K562 (cell line): ENCODE measurements around the gene NPC1L1. TPM values are rescaled to one million over a fixed set of nuclear protein-coding genes. Genes with fewer than 3 reads are reported as not detected.

Experiments used
- ATAC-seq: fragments of 200-7000 bp; cut with Tn5 transposase; 3 replicates; pipeline ENCODE4 v1.9.1; 2020; ENCODE audit warnings: moderate library complexity
- BruUV-seq: library from RNA; stranded (reverse); fragments of 400-500 nt; replicated peaks from 2 replicates; lab custom pipeline; 2021; lab: Mats Ljungman, UMichigan
- CTCF ChIA-PET: fragments of 300-600 bp; formaldehyde crosslinking; extraction: SDS; loops from one replicate; lab custom pipeline; 2021; ENCODE audit warnings: low intra/inter-chr PET ratio; lab: Yijun Ruan, JAX
- POLR2A ChIA-PET: fragments of 300-600, 350-650 bp; sonication (Branson Sonifier 250); formaldehyde crosslinking; extraction: SDS; loops from one replicate; lab custom pipeline; 2021; ENCODE audit warnings: antibody characterized with exemption, inconsistent platforms; lab: Yijun Ruan, JAX
- DNase-seq, 4 experiments: peaks; one replicate each; pipeline versions ENCODE4 v3.0.0 to v3.0.0-alpha.2; 2011 to 2018; ENCODE audit warnings: low spot score in 3 of 4, mixed read lengths in 3 of 4; ENCODE audit errors: extremely low read depth in 1 of 4
- FAIRE-seq: peaks from 2 replicates; lab custom pipeline; 2011; peaks lifted over from hg19 to GRCh38; lab: Jason Lieb, UNC
- H2AFZ ChIP-seq: 2 replicates; pipeline ENCODE4 v1.6.0; 2011; ENCODE audit warnings: low read depth, low read length, control low read depth, inconsistent platforms
- H3K27ac ChIP-seq: fragments of 200-600 bp; 3 replicates; pipeline ENCODE4 v1.8.0; 2011; ENCODE audit warnings: low read depth, mild to moderate bottlenecking, control low read depth, inconsistent platforms, low read length, moderate library complexity, mixed read lengths; ENCODE audit errors: extremely low read depth
- H3K27me3 ChIP-seq, 2 experiments: fragments of 300-600 bp in 1 of 2; 2 replicates in 1 of 2; 3 replicates in 1 of 2; pipeline versions ENCODE4 v1.6.0 to v1.8.0; 2011; ENCODE audit warnings: inconsistent platforms in 2 of 2, low read length in 2 of 2, mild to moderate bottlenecking in 1 of 2, mixed read lengths in 1 of 2, moderate library complexity in 1 of 2; ENCODE audit not compliant: control insufficient read depth in 2 of 2, insufficient read depth in 2 of 2
- H3K36me3 ChIP-seq: fragments of 300-600 bp; 3 replicates; pipeline ENCODE4 v1.8.0; 2011; ENCODE audit warnings: mild to moderate bottlenecking, low read length, inconsistent platforms; ENCODE audit not compliant: control insufficient read depth, insufficient read depth
- H3K4me1 ChIP-seq, 2 experiments: fragments of 200-600 bp in 1 of 2; replicated peaks in 1 of 2; 2 replicates in 1 of 2; 3 replicates in 1 of 2; pipeline versions ENCODE4 v1.5.1 to v1.8.0; 2011; ENCODE audit warnings: inconsistent platforms in 2 of 2, low read length in 2 of 2, mild to moderate bottlenecking in 1 of 2, mixed read lengths in 1 of 2, moderate library complexity in 1 of 2; ENCODE audit not compliant: control insufficient read depth in 2 of 2, insufficient read depth in 2 of 2
- H3K4me2 ChIP-seq: 2 replicates; pipeline ENCODE4 v1.6.1; 2011; ENCODE audit warnings: low read length, control low read depth, inconsistent platforms, mixed read lengths; ENCODE audit not compliant: insufficient read depth
- H3K4me3 ChIP-seq: fragments of 200-600 bp; sonication (generic), shearing (Covaris generic); 2 replicates; pipeline ENCODE4 v1.5.1; 2016; ENCODE audit warnings: control low read depth, inconsistent platforms
- H3K79me2 ChIP-seq: fragments of 200-600 bp; 3 replicates; pipeline ENCODE4 v1.8.0; 2011; ENCODE audit warnings: low read length, inconsistent platforms; ENCODE audit not compliant: control insufficient read depth, insufficient read depth
- H3K9ac ChIP-seq, 2 experiments: 2 replicates each; pipeline versions ENCODE4 v1.6.0 to v1.6.1; 2011; ENCODE audit warnings: low read depth in 2 of 2, low read length in 2 of 2, control low read depth in 1 of 2, inconsistent platforms in 1 of 2, mild to moderate bottlenecking in 1 of 2, mixed read lengths in 1 of 2; ENCODE audit not compliant: insufficient read depth in 1 of 2
- H3K9me1 ChIP-seq: one replicate; pipeline ENCODE4 v1.6.0; 2011; ENCODE audit warnings: inconsistent platforms, mild to moderate bottlenecking, low read length, moderate library complexity; ENCODE audit not compliant: control insufficient read depth, insufficient read depth
- H3K9me3 ChIP-seq: replicated peaks from 2 replicates; pipeline ENCODE4 v1.5.1; 2011; ENCODE audit warnings: low read depth, low read length, inconsistent platforms; ENCODE audit not compliant: control insufficient read depth, insufficient read depth
- H4K20me1 ChIP-seq: replicated peaks from 2 replicates; pipeline ENCODE4 v1.6.1; 2011; ENCODE audit warnings: low read length, inconsistent platforms, mixed read lengths; ENCODE audit not compliant: control insufficient read depth, insufficient read depth
- SRSF3 ChIP-seq: fragments of 200-400 bp; formaldehyde crosslinking; IDR thresholded peaks from 2 replicates; pipeline ENCODE4 v1.6.1; 2016; ENCODE audit warnings: mild to moderate bottlenecking, low read length, moderate library complexity; ENCODE audit not compliant: insufficient read depth
- TAF15 ChIP-seq: fragments of 200-400 bp; formaldehyde crosslinking; IDR thresholded peaks from 2 replicates; pipeline ENCODE4 v1.6.1; 2017; ENCODE audit warnings: mild to moderate bottlenecking, low read depth, low read length, moderate library complexity
- ZNF280A ChIP-seq: fragments of 450-650 bp; IDR thresholded peaks from 2 replicates; pipeline ENCODE4 v1.6.1; 2018; ENCODE audit warnings: mild to moderate bottlenecking, low read depth; ENCODE audit not compliant: partially characterized antibody
- ZNF395 ChIP-seq: fragments of 200-800 bp; sonication (Bioruptor generic); IDR thresholded peaks from 2 replicates; pipeline ENCODE4 v1.6.1; 2017; ENCODE audit warnings: missing genetic modification characterization, missing compliant biosample characterization
- WGBS: fragments of 100-300 bp; shearing (Covaris generic); methylation state at CpG from one replicate; pipeline ENCODE4 v1.1.6; 2016; ENCODE audit warnings: low coverage, mixed read lengths; ENCODE audit not compliant: insufficient coverage; ENCODE audit errors: missing lambda C conversion rate; 5-methylcytosine and 5-hydroxymethylcytosine counted together
- in situ Hi-C: fragments of 300-500 bp; cut with MboI; formaldehyde crosslinking; loops from 4 replicates; pipeline ENCODE4 v1.15.0; 2018; ENCODE audit warnings: inconsistent platforms, mixed read lengths
- intact Hi-C: fragments of 100-400 bp; cut with micrococcal nuclease; formaldehyde crosslinking; loops from 2 replicates; pipeline ENCODE4 v1.14.2; 2022
- polyA plus RNA-seq, 8 experiments: library from polyadenylated mRNA; depleted of rRNA in 4 of 8; stranded (reverse) in 5 of 8; unstranded in 3 of 8; fragments of >200 nt; fragmentation: Nextera tagmentation in 2 of 8; fragmentation: Illumina TruSeq in 1 of 8; extraction: Ambion mirVana in 2 of 8; extraction: Trizol in 1 of 8; gene quantifications; 2 replicates each; pipeline versions ENCODE4 v1.2.1 to v1.2.3, GENCODE V29; 2011 to 2014; ENCODE audit warnings: inconsistent platforms in 1 of 8, missing spikeins in 1 of 8
- total RNA-seq, 7 experiments: library from RNA; depleted of rRNA in 6 of 7; stranded (reverse); fragments of >200 nt in 6 of 7; fragmentation: Illumina TruSeq in 2 of 7; extraction: Trizol in 2 of 7; gene quantifications; 2 replicates each; pipeline versions ENCODE4 v1.2.1 to v1.2.3, GENCODE V29; 2011 to 2021; ENCODE audit warnings: low replicate concordance in 1 of 7

Gene NPC1L1
- total and polyA plus RNA-seq, 9 of the 15 experiments (the other 6 are each of a cell fraction or from before 2014, with no cell fraction given): 0.01 to 0.18 (median 0.07) TPM; not detected in 4

GRCh38 chr7:44476313-44476712 lies 64.8 kb downstream of the NPC1L1 start:
- H3K79me2 ChIP-seq: peaks cover 22% of the 10 kb centered on the region; the same call in 2 of the 3 replicates
- DNase-seq: no peak
- ATAC-seq: no peak
- H3K9me1 ChIP-seq: no peaks in the 10 kb centered on the region
- no peaks in the 10 kb centered on the region; a peak in 1 of 5 replicates for H3K4me1 ChIP-seq
- in situ Hi-C loops: loop anchor here (10.0 kb wide), 1 partner anchor 232 kb away; no protein-coding TSS in a partner anchor
- intact Hi-C loops: loop anchor here (5.0 to 10.0 kb wide), 2 partner anchors 91 to 102 kb away; no protein-coding TSS in a partner anchor
- H2AFZ ChIP-seq: no peak overlapping the region
- no TSS peak for BruUV-seq
- no peak overlapping the region for H3K4me2 ChIP-seq
- no peak overlapping the region for H3K27ac ChIP-seq
- H3K36me3 ChIP-seq: peaks cover 76% of the 10 kb centered on the region
- no peak overlapping the region for H3K9ac ChIP-seq
- FAIRE-seq: no peak
- 73% methylated on average over 5 of the region's 5 CpGs for WGBS
- no peak overlapping the region for H3K4me3 ChIP-seq
- peaks cover 9% of the 10 kb centered on the region for H4K20me1 ChIP-seq
- H3K9me3 ChIP-seq: no peaks in the 10 kb centered on the region; the same call in 1 of the 2 replicates
- CTCF ChIA-PET: no interaction called here
- H3K27me3 ChIP-seq: no peaks in the 10 kb centered on the region
- POLR2A ChIA-PET: interaction anchor here (1.2 kb wide), 1 partner anchor 25 kb away, joined by 4 read pairs; no protein-coding TSS in a partner anchor
- no peak for TF ChIP-seq TAF15
- no peak for TF ChIP-seq ZNF395 (CRISPR knock-in tag)
- no peak for TF ChIP-seq SRSF3
- TF ChIP-seq ZNF280A: no peak
- TF ChIP-seq, all 486 proteins: peak for 0
